NOMO-1 treated with DMSO at 0.1 percent for 48 hours (cell line): ENCODE measurements around the gene GAK.
"Not testable (repeated sequence)": the region's sequence is repeated elsewhere in the genome, so short reads cannot be mapped to it uniquely, and the experiment has no call there.

Experiments
- DNase-seq: peaks from one replicate; lab custom pipeline; 2025; ENCODE audit not compliant: unreplicated experiment; lab: John Stamatoyannopoulos, UW

GAK gene

GRCh38 chr4:821181-821591 lies 110.9 kb downstream of the GAK start:
- no peak for DNase-seq

GRCh38 chr4:820230-821172 lies 111.6 kb downstream of the GAK start:
- no peak for DNase-seq

- no peak for DNase-seq
Observed at GRCh38 chr4:819401-820229, 112.5 kb downstream of the GAK start.

- no peak for DNase-seq
Observed at GRCh38 chr4:818106-818921, 113.8 kb downstream of the GAK start.

GRCh38 chr4:815464-816146 lies 116.5 kb downstream of the GAK start:
- no peak for DNase-seq

GRCh38 chr4:814312-814850 lies 117.7 kb downstream of the GAK start:
- DNase-seq = no peak

GRCh38 chr4:813900-814299 lies 118.2 kb downstream of the GAK start:
- DNase-seq = no peak

- DNase-seq = no peak
Observed at GRCh38 chr4:808860-809570, 123.1 kb downstream of the GAK start.

- no peak for DNase-seq
Observed at GRCh38 chr4:807792-808191, 124.3 kb downstream of the GAK start.

GRCh38 chr4:806979-807378 lies 125.1 kb downstream of the GAK start:
- DNase-seq = not testable (repeated sequence)

- no peak for DNase-seq
Observed at GRCh38 chr4:804804-805203, 127.3 kb downstream of the GAK start.

GRCh38 chr4:803884-804283 lies 128.2 kb downstream of the GAK start:
- DNase-seq = no peak

GRCh38 chr4:801436-802124 lies 130.5 kb downstream of the GAK start:
- DNase-seq = no peak
